ENCODE data around the gene GATA3.
"Not testable (repeated sequence)": the region's sequence is repeated elsewhere in the genome, so short reads cannot be mapped to it uniquely, and the experiment has no call there.

GATA3 gene

GRCh38 chr10:8054494-8055407 is at the start of gene GATA3:
GATA3 (plus strand) TSS chr10:8054688; CDS start chr10:8055656, 968 bp downstream.
- DNase-seq = peak; percentile 77

GRCh38 chr10:8006274-8006999 is 48.1 kb upstream of the GATA3 start:
- DNase-seq = no peak

- no peak for DNase-seq
These were observed 45.5 kb upstream of the GATA3 start for GRCh38 chr10:8009031-8009430.

GRCh38 chr10:8013006-8013405 is 41.5 kb upstream of the GATA3 start:
- no peak for DNase-seq

- no peak for DNase-seq
These were observed 40.9 kb upstream of the GATA3 start for GRCh38 chr10:8013619-8014018.

DNA sequence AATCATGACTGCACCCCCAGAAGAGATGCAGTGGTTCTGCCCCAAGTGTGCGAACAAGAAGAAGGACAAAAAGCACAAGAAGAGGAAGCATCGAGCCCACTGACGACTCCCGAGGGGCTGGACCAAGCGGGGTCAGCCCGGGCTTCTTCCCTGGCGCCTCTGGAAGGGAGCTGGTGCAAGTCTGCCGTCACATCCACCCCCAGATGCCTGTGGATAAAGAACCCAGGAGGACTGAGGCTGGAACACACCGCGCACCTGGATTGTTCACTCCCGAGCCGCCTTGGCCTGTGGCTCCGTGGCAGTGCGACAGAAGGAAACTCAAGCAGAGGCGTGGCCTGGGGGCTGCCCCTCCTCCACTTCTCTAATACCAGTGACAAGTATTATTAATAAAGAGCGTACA is 39.8 kb upstream of the GATA3 start:
- no peak for DNase-seq

GRCh38 chr10:8017277-8017676 is 37.2 kb upstream of the GATA3 start:
- DNase-seq = no peak

- DNase-seq = no peak
These were observed 31.2 kb upstream of the GATA3 start for GRCh38 chr10:8023321-8023720.

DNA sequence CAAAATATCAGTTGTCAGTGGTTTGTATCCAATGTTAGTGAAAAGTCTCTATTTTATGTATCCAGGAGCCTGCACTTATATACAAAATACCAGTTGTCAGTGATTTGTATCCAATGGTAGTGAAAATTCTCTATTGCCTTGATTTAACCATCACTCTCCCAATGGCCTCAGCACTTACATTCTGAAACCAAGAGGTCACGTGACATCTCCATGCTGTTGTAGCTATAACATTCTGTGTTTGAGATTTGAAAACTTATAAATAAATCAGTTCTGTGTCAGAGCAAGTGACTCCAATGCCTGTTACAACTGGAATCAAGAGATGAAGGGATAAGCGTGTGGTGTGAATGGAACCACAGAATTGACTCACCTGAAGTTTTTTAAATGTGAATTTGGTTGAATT is 30.6 kb upstream of the GATA3 start:
- DNase-seq = no peak

DNA sequence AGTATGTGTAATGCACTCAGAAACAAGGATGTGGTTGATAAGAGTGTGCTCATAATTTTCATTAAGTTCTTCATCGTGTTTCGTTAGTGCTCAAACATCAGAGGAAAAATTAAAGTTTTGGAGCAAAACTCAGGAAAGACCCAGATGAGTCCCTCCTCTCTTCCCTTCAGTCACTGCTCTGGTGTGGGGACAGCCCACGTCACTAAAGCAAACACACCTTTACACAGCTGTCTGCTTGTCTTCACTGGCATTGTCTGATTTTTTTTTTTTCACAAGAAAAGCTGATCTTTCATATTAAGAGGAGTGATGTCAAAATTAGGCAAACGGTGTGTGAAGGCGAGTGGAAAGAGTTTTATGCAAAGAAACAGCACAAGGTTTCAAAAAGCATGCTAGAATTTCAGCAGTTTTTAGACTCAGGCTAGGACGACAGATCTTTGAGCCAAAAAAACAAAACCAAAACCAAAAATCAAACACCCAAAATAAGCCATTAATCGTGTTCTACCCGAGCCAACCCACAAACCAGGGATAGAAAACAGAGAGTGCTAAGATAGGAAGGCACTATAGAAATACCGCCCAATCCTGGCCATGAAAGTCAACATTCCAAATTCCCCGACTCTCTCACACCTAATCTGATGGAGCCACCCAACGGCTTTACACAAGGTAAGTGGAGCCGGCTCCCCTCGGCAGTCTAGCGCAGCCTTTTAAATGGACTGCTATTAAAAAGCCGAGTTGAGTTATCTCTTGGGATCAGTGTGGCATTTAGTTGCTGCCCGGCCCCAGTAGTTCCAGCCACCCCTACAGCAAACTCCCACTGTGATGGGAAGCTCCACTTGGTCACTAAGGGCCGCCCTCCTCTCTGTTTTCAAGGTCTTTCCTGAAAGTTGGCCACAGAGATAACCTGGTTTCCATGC is 27.9 kb upstream of the GATA3 start:
- DNase-seq = no peak

DNA sequence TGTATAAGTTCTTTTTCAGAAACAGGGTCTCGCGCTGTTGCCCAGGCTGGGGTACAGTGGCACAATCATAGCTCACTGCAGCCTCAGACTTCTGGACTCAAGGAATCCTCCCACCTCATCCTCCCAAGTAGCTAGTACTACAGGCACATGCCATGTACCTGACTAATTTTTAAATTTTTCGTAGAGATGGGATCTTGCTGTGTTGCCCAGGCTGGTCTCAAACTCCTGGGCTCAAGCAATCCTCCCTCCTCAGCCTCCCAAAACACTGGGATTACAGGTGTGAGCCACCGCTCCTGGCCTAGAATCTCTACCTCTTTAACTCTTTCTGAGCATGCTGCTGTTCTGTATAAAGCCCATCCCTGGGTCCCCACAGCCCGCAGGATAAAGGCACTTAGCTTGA is 23.3 kb upstream of the GATA3 start:
- DNase-seq = not testable (repeated sequence)

DNA sequence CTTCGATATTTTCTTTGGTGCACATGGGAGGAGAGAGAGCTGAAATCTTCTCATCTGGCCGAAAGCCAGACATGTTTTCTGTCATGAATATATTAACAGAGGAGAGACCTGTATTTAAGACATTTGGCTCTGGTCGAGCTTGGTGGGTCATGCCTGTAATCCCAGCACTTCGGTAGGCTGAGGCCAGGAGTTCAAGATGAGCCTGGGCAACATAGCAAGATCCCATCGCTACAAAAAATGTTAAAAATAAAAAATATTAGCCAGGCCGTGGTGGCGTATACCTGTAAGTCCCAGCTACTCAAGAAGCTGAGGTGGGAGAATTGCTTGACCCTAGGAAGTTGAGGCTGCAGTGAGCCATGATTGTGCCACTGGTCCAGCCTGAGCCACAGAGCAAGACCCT is 21.9 kb upstream of the GATA3 start:
- DNase-seq = no peak

DNA sequence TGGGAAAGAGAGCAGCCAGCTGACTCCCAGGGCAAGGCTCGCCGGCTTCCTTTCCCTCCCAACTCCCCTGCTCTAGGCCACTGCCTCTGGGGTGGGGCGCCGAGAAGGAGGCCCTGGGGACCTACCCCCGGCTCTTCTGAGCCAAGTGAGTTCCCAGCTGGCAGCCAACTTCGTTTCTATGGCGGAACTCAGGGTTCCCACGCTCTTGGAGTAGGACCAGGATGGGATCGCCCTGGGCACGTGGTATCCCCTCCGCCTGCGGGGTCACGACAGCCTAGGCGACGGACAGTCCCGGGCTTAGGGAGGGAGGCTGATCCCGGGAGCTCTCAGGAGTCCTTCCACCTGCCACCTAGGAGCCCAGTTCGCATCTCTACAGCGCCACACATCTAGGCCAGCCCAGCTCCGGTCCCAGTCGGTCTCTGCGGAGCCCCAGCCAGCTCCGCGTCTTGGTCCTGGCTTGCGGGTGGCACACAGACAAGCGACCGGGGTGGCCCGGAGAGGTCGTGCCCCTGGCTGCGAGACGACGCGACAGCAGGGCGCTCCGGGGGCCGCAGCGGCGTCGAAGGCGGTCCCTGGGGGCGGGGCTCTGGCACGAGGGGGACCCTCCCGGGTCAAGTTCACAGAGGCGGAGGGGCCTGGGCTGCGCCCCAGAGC is 20.5 kb upstream of the GATA3 start:
- no peak for DNase-seq

- DNase-seq = no peak
These were observed 20.0 kb upstream of the GATA3 start for GRCh38 chr10:8034466-8035005.

- no peak for DNase-seq
These were observed 19.4 kb upstream of the GATA3 start for GRCh38 chr10:8035006-8035640.

GRCh38 chr10:8035641-8036470 is 18.6 kb upstream of the GATA3 start:
- peak; percentile 34 for DNase-seq

- DNase-seq = no peak
These were observed 17.8 kb upstream of the GATA3 start for GRCh38 chr10:8036506-8037198.

- DNase-seq = no peak
These were observed 17.2 kb upstream of the GATA3 start for GRCh38 chr10:8037199-8037801.
